GM19023 (cell line): ENCODE results near the gene ICAM5.
"Not testable (repeated sequence)": the region's sequence is repeated elsewhere in the genome, so short reads cannot be mapped to it uniquely, and the experiment has no call there.

ENCODE experiments used
- ATAC-seq: cut with Tn5 transposase; IDR thresholded peaks from one replicate; pipeline ENCODE4 v1.9.1; 2021; ENCODE audit warnings: mild to moderate bottlenecking, moderate library complexity; ENCODE audit not compliant: unreplicated experiment

The ICAM5 gene

GRCh38 chr19:10336725-10337124, 47.0 kb downstream of the ICAM5 start:
- ATAC-seq, result not testable (repeated sequence)

GRCh38 chr19:10338940-10339339, 49.2 kb downstream of the ICAM5 start:
- ATAC-seq, result no peak

GRCh38 chr19:10339380-10339960, 49.7 kb downstream of the ICAM5 start, which contains the start of gene ICAM3:
ICAM3 (minus strand) TSS chr19:10339624; CDS start chr19:10339614, 10 bp downstream.
- ATAC-seq, result no peak

GRCh38 chr19:10339977-10340376, 50.2 kb downstream of the ICAM5 start:
- no peak for ATAC-seq

- ATAC-seq, result no peak
Measured at GRCh38 chr19:10343495-10343894, 53.7 kb downstream of the ICAM5 start.

- no peak for ATAC-seq
Measured at GRCh38 chr19:10344780-10345179, 55.0 kb downstream of the ICAM5 start.
